Measurements from ENCODE around the gene CLEC1A.

Gene CLEC1A

DNA sequence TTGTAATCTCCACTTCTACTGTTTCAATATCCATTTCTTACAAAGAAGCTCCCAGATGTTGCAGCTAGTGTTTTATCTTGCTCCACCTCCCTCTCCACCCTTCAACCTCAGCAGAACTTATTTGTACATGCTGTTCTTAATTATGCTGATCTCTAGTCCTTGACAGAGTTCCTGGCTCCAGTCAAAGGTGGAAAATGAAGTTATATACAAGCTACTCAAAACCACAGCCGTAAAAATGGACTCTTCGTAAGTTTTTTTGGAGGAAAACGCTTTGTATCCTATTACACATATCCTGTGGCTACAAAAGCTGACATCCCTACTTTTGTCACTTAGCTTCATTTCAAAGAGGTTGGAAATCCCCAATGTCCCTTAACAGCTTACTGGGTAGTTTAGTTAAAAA, 1.3 kb downstream of the CLEC1A start:
- DNase-seq, result no peak

GRCh38 chr12:10095971-10096370, 2.8 kb downstream of the CLEC1A start:
- no peak for DNase-seq

- DNase-seq, result no peak
Measured at GRCh38 chr12:10094646-10095395, 4.0 kb downstream of the CLEC1A start.

- no peak for DNase-seq
Measured at GRCh38 chr12:10088955-10089900, 9.6 kb downstream of the CLEC1A start.

DNA sequence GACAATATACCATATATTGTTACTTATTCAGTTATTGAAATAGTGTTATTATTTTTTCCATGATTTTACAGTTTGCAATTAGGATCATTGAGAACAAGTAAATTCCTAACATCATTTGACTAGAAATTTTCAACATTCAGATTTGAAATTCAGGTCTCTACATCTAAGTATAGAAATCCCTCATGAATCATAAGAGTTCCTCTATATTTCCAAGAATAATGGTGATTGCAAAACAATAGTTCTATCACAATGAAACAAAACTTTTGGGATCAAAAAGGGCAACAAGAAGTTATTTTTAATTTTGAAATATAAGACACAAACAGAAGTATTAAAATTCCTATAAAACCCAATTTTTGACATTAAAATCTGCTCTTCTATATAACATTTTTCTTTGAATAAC, 10.8 kb downstream of the CLEC1A start:
- DNase-seq, result no peak

GRCh38 chr12:10086387-10086786, 12.4 kb downstream of the CLEC1A start:
- no peak for DNase-seq

DNA sequence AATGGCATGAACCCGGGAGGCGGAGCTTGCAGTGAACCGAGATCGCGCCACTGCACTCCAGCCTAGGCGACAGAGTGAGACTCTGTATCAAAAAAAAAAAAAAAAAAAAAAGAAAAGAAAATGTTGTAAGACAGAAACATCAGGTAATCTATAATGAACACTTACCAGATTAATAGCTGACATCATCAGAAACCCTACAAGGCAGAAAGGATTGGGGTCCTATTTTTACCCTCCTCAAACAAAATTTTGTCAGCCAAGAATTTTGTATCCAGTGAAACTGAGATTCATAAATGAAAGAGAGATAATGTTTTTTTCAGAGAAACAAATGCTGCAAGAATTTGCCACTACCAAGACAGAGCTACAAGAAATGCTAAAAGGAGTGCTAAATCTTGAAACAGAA, 14.1 kb downstream of the CLEC1A start:
- no peak for DNase-seq

- DNase-seq, result no peak
Measured at GRCh38 chr12:10082117-10082874, 16.5 kb downstream of the CLEC1A start.

DNA sequence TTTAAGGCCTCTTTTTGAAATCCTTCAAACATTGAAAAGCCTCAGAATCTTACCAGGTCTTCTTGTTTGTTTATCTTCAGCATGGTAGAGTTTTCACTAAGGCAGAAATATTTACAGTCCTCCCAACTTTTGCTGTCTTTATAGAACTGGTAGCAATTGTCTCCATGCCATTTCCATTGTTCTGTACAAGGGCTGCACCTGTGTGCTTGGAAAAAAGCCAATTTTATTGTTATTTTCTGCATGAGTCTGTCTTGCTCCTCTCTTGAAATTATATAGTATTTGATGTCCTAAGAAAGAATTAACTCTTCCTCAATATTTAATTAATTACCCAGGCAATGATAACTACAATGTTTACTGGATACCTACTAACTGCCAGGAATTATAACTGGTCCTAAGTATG, 23.3 kb downstream of the CLEC1A start:
- no peak for DNase-seq

DNA sequence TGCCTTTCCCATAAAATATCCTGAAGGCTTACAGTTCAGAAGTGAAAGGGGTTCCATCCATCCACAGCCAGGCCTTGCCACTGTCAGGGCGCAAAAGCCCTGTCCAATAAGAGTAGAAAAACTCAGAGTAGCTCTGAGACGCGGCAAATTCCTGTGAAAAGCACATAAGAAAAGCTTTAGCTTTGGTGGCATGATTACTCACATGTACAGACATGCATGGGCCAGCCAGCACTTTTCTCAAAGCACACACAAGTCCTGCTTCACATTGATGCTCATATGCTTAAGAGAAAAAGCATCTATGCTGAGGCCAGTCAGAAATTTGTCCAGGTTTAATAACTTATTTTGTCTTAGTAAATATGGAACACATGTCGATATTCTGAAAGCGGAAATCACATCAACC, 25.5 kb downstream of the CLEC1A start:
- DNase-seq, result no peak

GRCh38 chr12:10072131-10072530, 26.7 kb downstream of the CLEC1A start:
- DNase-seq, result no peak

- no peak for DNase-seq
Measured at GRCh38 chr12:10070380-10070779, 28.4 kb downstream of the CLEC1A start.

- no peak for DNase-seq
Measured at GRCh38 chr12:10069976-10070375, 28.8 kb downstream of the CLEC1A start.

DNA sequence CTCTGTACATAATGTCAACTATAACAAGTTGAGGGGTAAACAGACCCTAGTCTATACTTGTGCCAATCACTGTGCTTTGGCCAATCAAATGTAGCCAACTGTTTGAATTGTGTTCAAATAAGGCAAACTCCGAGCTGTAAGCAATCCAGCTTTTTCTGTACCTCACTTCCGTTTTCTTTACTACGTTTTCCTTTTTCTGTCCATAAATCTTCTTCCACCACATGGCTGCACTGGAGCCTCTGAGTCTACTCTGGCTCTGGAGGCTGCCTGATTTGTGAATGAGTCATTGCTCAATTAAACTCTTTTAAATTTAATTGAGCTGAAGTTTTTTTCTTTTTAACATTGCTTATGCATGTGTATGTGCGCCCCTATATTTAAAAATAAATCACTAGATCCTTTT, 29.7 kb downstream of the CLEC1A start:
- DNase-seq, result no peak

DNA sequence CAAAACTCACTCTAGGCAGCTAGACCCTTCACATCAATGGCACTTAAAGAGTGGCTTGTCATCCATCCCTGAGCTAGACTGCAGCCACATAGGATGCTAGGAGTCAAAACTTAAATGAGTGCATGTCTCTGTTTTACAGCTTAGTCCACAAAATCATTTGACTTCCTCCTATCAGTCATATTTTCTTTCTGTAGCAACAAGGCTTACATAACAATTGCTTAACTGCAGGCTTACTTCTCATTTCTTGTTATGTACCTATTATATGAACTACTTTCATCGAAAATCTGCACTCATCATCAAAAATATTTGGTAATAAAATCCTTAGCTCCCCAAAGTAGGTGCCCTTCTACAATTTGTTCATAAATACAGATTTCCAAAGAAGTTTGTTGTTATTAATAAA, 30.1 kb downstream of the CLEC1A start:
- no peak for DNase-seq

GRCh38 chr12:10067942-10068341, 30.8 kb downstream of the CLEC1A start:
- no peak for DNase-seq

DNA sequence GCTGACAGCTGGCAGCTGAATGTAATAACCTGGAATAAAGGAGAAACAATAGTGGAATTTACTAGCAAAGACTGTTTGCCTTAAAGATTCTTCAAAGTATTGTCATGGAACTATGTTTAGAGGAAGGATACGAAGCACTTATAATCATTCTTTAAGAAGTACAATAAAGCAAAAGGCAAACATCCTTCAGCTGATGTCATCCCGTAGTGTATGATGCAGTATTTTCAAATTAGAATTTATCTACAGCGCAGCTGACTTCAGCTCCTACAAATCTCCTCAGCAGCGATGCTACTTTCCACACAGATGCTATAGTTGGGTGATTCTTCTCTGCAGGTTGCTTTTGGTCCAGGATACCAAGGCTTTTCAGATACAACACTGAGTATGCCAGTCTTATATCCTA, 31.5 kb downstream of the CLEC1A start:
- no peak for DNase-seq

GRCh38 chr12:10065241-10065640, 33.5 kb downstream of the CLEC1A start:
- no peak for DNase-seq

GRCh38 chr12:10058387-10058786, 40.4 kb downstream of the CLEC1A start:
- DNase-seq, result no peak

GRCh38 chr12:10052193-10052913, 46.4 kb downstream of the CLEC1A start:
- no peak for DNase-seq

GRCh38 chr12:10048526-10048925, 50.3 kb downstream of the CLEC1A start:
- no peak for DNase-seq

DNA sequence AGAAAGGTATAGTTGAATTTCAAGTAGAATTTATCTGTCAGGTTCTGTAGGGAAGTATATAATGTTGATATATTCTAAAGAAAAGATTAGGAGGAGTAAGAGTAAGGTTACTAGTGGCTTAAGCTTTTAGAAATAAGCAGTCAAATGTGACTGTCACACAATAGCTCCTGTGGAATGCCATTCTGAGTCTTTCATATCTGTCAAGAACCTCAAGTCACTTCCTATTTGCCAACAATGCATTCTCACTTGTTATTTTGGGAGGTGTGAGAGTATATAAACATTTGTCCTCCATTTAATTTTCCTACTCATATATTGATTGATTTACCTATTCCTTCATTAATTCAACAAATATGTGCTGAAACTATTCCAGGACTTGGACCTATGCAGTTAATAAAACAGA, 56.6 kb downstream of the CLEC1A start:
- no peak for DNase-seq

Data from activated effector memory CD4-positive, alpha-beta T cell treated with anti-CD3 and anti-CD28 coated beads, Interleukin-2, amount 50 U/mL, for 16 hours (primary cell).